Neural cell (in vitro differentiated cells): ENCODE measurements around the gene FEN1.
A peak's percentile ranks its signal among the peaks of the same experiment; 100 is the strongest.

Experiments used
- EP300 ChIP-seq: fragments of 450-650 bp; conservative IDR thresholded peaks from 2 replicates; pipeline ENCODE4 v1.6.1; 2014; ENCODE audit warnings: antibody characterized with exemption, mild to moderate bottlenecking, moderate library complexity; ENCODE audit not compliant: poor library complexity, severe bottlenecking
- MXI1 ChIP-seq: fragments of 450-650 bp; conservative IDR thresholded peaks from 2 replicates; pipeline ENCODE4 v1.6.1; 2014; ENCODE audit warnings: antibody characterized with exemption, mild to moderate bottlenecking; ENCODE audit not compliant: poor library complexity, severe bottlenecking
- POLR2AphosphoS5 ChIP-seq: IDR thresholded peaks from 2 replicates; pipeline ENCODE4 v1.6.1; 2012
- SMC3 ChIP-seq: fragments of 450-650 bp; conservative IDR thresholded peaks from 2 replicates; pipeline ENCODE4 v1.6.1; 2014; ENCODE audit warnings: antibody characterized with exemption, mild to moderate bottlenecking, moderate library complexity; ENCODE audit not compliant: poor library complexity
- TF ChIP-seq, protein P1 (sequence below): fragments of 450-650 bp; IDR thresholded peaks from 2 replicates; pipeline ENCODE4 v1.5.1; 2014; ENCODE audit warnings: antibody characterized with exemption, mild to moderate bottlenecking, moderate library complexity; ENCODE audit not compliant: poor library complexity, severe bottlenecking
- TF ChIP-seq, protein P2 (sequence below): IDR thresholded peaks from 2 replicates; pipeline ENCODE4 v1.6.1; 2012; ENCODE audit warnings: borderline replicate concordance

- TF ChIP-seq EP300 (no peak), SMC3 (peak; percentile 18), POLR2AphosphoS5 (no peak), MXI1 (peak; percentile 55)
- TF ChIP-seq, protein P1, sequence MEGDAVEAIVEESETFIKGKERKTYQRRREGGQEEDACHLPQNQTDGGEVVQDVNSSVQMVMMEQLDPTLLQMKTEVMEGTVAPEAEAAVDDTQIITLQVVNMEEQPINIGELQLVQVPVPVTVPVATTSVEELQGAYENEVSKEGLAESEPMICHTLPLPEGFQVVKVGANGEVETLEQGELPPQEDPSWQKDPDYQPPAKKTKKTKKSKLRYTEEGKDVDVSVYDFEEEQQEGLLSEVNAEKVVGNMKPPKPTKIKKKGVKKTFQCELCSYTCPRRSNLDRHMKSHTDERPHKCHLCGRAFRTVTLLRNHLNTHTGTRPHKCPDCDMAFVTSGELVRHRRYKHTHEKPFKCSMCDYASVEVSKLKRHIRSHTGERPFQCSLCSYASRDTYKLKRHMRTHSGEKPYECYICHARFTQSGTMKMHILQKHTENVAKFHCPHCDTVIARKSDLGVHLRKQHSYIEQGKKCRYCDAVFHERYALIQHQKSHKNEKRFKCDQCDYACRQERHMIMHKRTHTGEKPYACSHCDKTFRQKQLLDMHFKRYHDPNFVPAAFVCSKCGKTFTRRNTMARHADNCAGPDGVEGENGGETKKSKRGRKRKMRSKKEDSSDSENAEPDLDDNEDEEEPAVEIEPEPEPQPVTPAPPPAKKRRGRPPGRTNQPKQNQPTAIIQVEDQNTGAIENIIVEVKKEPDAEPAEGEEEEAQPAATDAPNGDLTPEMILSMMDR, result no peak
- TF ChIP-seq, protein P2, sequence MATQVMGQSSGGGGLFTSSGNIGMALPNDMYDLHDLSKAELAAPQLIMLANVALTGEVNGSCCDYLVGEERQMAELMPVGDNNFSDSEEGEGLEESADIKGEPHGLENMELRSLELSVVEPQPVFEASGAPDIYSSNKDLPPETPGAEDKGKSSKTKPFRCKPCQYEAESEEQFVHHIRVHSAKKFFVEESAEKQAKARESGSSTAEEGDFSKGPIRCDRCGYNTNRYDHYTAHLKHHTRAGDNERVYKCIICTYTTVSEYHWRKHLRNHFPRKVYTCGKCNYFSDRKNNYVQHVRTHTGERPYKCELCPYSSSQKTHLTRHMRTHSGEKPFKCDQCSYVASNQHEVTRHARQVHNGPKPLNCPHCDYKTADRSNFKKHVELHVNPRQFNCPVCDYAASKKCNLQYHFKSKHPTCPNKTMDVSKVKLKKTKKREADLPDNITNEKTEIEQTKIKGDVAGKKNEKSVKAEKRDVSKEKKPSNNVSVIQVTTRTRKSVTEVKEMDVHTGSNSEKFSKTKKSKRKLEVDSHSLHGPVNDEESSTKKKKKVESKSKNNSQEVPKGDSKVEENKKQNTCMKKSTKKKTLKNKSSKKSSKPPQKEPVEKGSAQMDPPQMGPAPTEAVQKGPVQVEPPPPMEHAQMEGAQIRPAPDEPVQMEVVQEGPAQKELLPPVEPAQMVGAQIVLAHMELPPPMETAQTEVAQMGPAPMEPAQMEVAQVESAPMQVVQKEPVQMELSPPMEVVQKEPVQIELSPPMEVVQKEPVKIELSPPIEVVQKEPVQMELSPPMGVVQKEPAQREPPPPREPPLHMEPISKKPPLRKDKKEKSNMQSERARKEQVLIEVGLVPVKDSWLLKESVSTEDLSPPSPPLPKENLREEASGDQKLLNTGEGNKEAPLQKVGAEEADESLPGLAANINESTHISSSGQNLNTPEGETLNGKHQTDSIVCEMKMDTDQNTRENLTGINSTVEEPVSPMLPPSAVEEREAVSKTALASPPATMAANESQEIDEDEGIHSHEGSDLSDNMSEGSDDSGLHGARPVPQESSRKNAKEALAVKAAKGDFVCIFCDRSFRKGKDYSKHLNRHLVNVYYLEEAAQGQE, result peak; percentile 84
Observed at GRCh38 chr11:61826930-61827570, 34.3 kb downstream of the FEN1 start.
